DND-41 (cell line): ENCODE measurements around the gene TMPRSS9.

Source experiments
- EZH2 ChIP-seq: IDR thresholded peaks from 3 replicates; pipeline ENCODE4 v1.6.1; 2012; ENCODE audit warnings: borderline replicate concordance, low read depth, mild to moderate bottlenecking, moderate library complexity, low read length, inconsistent platforms; ENCODE audit not compliant: severe bottlenecking
- TF ChIP-seq, protein P1 (sequence below): IDR thresholded peaks from 2 replicates; pipeline ENCODE4 v1.5.1; 2012; ENCODE audit warnings: borderline replicate concordance, low read length, moderate library complexity, mild to moderate bottlenecking; ENCODE audit not compliant: poor library complexity, severe bottlenecking; ENCODE audit errors: extremely low read depth

GRCh38 chr19:2317300-2317699 is 42.8 kb upstream of the TMPRSS9 start:
- TF ChIP-seq EZH2, result no peak
- TF ChIP-seq, protein P1, sequence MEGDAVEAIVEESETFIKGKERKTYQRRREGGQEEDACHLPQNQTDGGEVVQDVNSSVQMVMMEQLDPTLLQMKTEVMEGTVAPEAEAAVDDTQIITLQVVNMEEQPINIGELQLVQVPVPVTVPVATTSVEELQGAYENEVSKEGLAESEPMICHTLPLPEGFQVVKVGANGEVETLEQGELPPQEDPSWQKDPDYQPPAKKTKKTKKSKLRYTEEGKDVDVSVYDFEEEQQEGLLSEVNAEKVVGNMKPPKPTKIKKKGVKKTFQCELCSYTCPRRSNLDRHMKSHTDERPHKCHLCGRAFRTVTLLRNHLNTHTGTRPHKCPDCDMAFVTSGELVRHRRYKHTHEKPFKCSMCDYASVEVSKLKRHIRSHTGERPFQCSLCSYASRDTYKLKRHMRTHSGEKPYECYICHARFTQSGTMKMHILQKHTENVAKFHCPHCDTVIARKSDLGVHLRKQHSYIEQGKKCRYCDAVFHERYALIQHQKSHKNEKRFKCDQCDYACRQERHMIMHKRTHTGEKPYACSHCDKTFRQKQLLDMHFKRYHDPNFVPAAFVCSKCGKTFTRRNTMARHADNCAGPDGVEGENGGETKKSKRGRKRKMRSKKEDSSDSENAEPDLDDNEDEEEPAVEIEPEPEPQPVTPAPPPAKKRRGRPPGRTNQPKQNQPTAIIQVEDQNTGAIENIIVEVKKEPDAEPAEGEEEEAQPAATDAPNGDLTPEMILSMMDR, result no peak
